ENCODE data around the gene ERGIC1. TPM values are rescaled to one million over a fixed set of nuclear protein-coding genes. Genes with fewer than 3 reads are reported as not detected.

The ERGIC1 gene
- total and polyA plus RNA-seq, 4 experiments from 2014 or later: 10.6 to 51.0 (median 32.3) TPM

DNA sequence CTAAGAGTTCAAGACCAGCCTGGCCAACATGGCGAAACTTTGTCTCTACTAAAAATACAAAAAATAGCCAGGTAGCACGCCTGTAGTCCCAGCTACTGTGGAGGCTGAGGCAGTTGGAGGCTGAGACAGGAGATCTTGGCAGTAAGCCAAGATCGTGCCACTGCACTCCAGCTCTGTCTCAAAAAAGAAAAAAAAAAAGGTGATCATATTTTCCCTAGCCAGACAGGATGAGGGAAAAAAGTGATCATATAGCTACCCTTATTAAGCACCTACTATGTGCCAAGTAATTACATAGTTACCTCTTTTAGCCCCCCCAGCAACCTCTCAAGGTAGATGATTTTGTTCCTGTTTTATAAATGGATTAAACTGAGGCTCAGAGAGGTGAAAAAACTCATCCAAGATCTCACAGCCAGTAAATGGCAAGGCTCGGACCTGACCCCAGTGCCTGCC is 107.0 kb downstream of the ERGIC1 start:
- DNase-seq: no peak
- POLR2A ChIA-PET (ENCODE audit: partially characterized antibody): no interaction called here

DNA sequence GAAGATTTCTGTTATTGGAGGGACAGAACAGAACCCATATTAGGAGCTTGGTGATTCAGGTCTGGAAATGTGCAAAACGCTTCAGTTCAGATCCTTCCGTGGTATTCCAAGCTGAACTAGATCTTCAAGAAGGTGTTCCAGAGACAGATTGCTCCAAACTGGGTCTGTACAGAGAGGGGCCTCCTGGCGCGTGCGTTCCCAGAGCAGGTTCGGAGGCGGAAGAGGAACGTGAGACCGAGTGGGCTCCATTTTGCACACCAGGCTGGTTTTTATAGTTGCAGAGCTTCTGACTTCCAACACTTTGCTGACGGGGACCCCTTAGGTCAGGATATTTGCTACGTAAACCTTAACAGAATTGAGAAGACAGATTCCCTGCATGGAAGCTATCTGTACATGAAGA is 108.5 kb downstream of the ERGIC1 start:
- Mint-ChIP-seq H3K36me3 (peaks cover 14 to 45% of the 10 kb centered on the region in 2 donors), H3K27me3 (no peaks in the 10 kb centered on the region), H3K9me3 (no peaks in the 10 kb centered on the region), H3K27ac (no peak overlapping the region), H3K4me3 (no peak overlapping the region), H3K4me1 (no peaks in the 10 kb centered on the region)
- ChIA-PET CTCF (ENCODE audit: partially characterized antibody) (interaction anchor here (0.6 to 20.5 kb wide), 3 partner anchors 10 to 244 kb away, joined by 3 to 547 read pairs (median 10); no protein-coding TSS in a partner anchor), POLR2A (ENCODE audit: partially characterized antibody) (interaction anchor here (0.8 kb wide), 1 partner anchor 9 kb away, joined by 3 read pairs; no protein-coding TSS in a partner anchor)
- Histone ChIP-seq H3K4me3 (ENCODE audit: low read length in 2 of 2) (no peak overlapping the region), H3K27ac (ENCODE audit: low read depth, low read length) (no peak overlapping the region), H3K9me3 (ENCODE audit: control insufficient read depth in 1 of 2, low read length in 2 of 2) (no peaks in the 10 kb centered on the region), H3K27me3 (ENCODE audit: insufficient read depth, low read length) (no peaks in the 10 kb centered on the region), H3K4me1 (ENCODE audit: insufficient read depth, low read length) (no peaks in the 10 kb centered on the region), H3K36me3 (ENCODE audit: insufficient read depth, low read length) (peaks cover 13% of the 10 kb centered on the region)
- no peak for DNase-seq
- intact Hi-C loops (cut with micrococcal nuclease): no loop called here

More for the DNA sequence above, 107.0 kb downstream of the ERGIC1 start:
- Mint-ChIP-seq H3K4me3 (no peak overlapping the region), H3K27me3 (no peaks in the 10 kb centered on the region), H3K36me3 (peaks cover 19 to 49% of the 10 kb centered on the region in 2 donors), H3K27ac (no peak overlapping the region), H3K4me1 (no peaks in the 10 kb centered on the region), H3K9me3 (no peaks in the 10 kb centered on the region)
- CTCF ChIA-PET (ENCODE audit: partially characterized antibody): interaction anchor here (0.7 to 20.5 kb wide), 3 partner anchors 174 to 242 kb away, joined by 3 to 547 read pairs (median 10); no protein-coding TSS in a partner anchor
- Histone ChIP-seq H3K9me3 (ENCODE audit: control insufficient read depth in 1 of 2, low read length in 2 of 2) (no peaks in the 10 kb centered on the region), H3K27me3 (ENCODE audit: insufficient read depth, low read length) (no peaks in the 10 kb centered on the region), H3K4me1 (ENCODE audit: insufficient read depth, low read length) (no peaks in the 10 kb centered on the region), H3K27ac (ENCODE audit: low read depth, low read length) (no peak overlapping the region), H3K36me3 (ENCODE audit: insufficient read depth, low read length) (peaks cover 19% of the 10 kb centered on the region), H3K4me3 (ENCODE audit: low read length in 2 of 2) (no peak overlapping the region)
- intact Hi-C loops (cut with micrococcal nuclease): no loop called here

DNA sequence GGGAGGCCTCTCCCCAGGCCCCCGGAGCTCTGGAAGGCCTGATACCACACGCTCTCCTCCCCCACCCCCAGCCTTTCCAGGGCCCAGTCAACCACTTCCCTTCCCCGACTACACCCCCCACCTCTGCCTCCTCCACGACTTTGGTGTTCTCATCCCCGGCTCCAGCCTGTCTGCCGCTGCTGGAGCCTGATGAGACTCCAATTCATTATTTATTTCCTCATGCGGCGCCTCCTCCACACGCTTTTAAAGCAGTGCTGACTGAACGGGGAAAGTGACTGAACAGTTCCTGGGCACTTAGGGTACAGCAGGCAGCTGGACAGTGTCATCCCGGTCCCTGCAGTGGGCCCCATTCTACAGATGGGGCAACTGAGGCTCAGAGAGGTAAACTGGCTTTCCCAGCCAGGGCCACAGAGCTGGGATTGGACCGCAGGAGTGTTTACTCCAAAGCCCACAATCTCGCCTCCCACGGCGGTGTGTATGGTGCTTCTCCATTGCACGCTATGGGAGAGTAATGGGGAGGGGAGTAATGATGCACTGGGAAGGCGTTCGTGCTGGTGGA is 109.3 kb downstream of the ERGIC1 start:
- intact Hi-C loops (cut with micrococcal nuclease): no loop called here
- no peaks in the 10 kb centered on the region for H3K4me1 Mint-ChIP-seq
- Histone ChIP-seq H3K27ac (ENCODE audit: low read depth, low read length) (no peak overlapping the region), H3K4me1 (ENCODE audit: insufficient read depth, low read length) (no peaks in the 10 kb centered on the region), H3K27me3 (ENCODE audit: insufficient read depth, low read length) (no peaks in the 10 kb centered on the region), H3K36me3 (ENCODE audit: insufficient read depth, low read length) (peaks cover 13% of the 10 kb centered on the region), H3K4me3 (ENCODE audit: low read length in 2 of 2) (no peak overlapping the region), H3K9me3 (ENCODE audit: control insufficient read depth in 1 of 2, low read length in 2 of 2) (no peaks in the 10 kb centered on the region)
- ChIA-PET POLR2A (ENCODE audit: partially characterized antibody) (no interaction called here), CTCF (ENCODE audit: partially characterized antibody) (interaction anchor here (0.6 kb wide), 1 partner anchor 11 kb away, joined by 3 read pairs; no protein-coding TSS in a partner anchor)
- DNase-seq: peak in 1 of 5 donors; percentile 24
- H3K27ac Mint-ChIP-seq: peak overlapping the region in 1 of 7 donors; percentile 12
- H3K9me3 Mint-ChIP-seq: no peaks in the 10 kb centered on the region
- no peak overlapping the region for H3K4me3 Mint-ChIP-seq
- H3K27me3 Mint-ChIP-seq: no peaks in the 10 kb centered on the region
- H3K36me3 Mint-ChIP-seq: peaks cover 21 to 47% of the 10 kb centered on the region in 2 donors

DNA sequence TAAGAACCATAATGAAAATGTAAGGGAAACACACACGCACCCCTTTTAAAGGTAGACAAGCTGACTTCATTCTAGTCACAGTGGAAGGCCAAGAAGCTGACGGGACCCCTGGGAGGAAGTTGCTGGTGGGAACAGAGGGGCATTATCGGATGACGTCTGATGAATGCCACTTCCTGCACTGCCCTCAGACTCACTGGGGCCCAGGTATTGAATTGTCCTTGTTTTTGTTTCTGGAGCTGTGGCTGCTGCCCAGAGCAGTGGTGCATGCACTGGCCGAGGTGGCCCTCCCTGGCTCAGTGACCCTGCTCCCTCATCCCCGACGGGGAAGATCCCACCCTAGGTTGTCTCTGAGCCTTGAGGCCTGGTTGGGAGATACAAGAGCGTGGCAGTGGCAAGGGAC is 109.9 kb downstream of the ERGIC1 start:
- Histone ChIP-seq H3K27me3 (ENCODE audit: insufficient read depth, low read length) (no peaks in the 10 kb centered on the region), H3K4me3 (ENCODE audit: low read length in 2 of 2) (no peak overlapping the region), H3K4me1 (ENCODE audit: insufficient read depth, low read length) (no peaks in the 10 kb centered on the region), H3K36me3 (ENCODE audit: insufficient read depth, low read length) (peaks cover 13% of the 10 kb centered on the region), H3K27ac (ENCODE audit: low read depth, low read length) (no peak overlapping the region), H3K9me3 (ENCODE audit: control insufficient read depth in 1 of 2, low read length in 2 of 2) (no peaks in the 10 kb centered on the region)
- H3K9me3 Mint-ChIP-seq: no peaks in the 10 kb centered on the region
- peak overlapping the region in 1 of 7 donors; percentile 30 for H3K27ac Mint-ChIP-seq
- intact Hi-C loops (cut with micrococcal nuclease): no loop called here
- H3K36me3 Mint-ChIP-seq: peaks cover 21 to 48% of the 10 kb centered on the region in 2 donors
- no peak for DNase-seq
- H3K4me3 Mint-ChIP-seq: no peak overlapping the region
- POLR2A ChIA-PET (ENCODE audit: partially characterized antibody): no interaction called here
- no peaks in the 10 kb centered on the region for H3K4me1 Mint-ChIP-seq
- CTCF ChIA-PET (ENCODE audit: partially characterized antibody): interaction anchor here (1.6 kb wide), 1 partner anchor 12 kb away, joined by 4 read pairs; no protein-coding TSS in a partner anchor
- no peaks in the 10 kb centered on the region for H3K27me3 Mint-ChIP-seq

DNA sequence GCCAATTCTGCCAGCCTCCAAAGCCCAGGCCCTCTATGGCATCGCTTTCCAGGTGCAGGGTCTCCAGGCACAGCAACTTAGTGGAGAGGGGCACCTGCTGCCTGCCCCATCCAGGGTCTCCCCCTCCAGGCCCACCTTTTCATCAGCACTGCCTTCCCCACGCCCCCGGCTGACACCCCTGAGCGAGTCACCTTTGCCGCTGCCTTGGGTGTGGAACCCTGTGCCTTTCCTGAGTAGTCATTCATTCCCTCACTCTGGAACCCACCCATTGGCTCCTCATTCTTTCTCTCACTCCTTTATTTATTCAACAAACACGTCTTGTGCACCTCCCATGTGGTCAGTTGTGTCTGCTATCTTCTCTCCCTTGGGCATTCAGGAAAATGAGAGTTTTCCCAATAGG is 110.7 kb downstream of the ERGIC1 start:
- intact Hi-C loops (cut with micrococcal nuclease): no loop called here
- Histone ChIP-seq H3K4me3 (ENCODE audit: low read length in 2 of 2) (no peak overlapping the region), H3K27ac (ENCODE audit: low read depth, low read length) (no peak overlapping the region), H3K9me3 (ENCODE audit: control insufficient read depth in 1 of 2, low read length in 2 of 2) (no peaks in the 10 kb centered on the region), H3K4me1 (ENCODE audit: insufficient read depth, low read length) (no peaks in the 10 kb centered on the region), H3K27me3 (ENCODE audit: insufficient read depth, low read length) (no peaks in the 10 kb centered on the region), H3K36me3 (ENCODE audit: insufficient read depth, low read length) (peaks cover 13% of the 10 kb centered on the region)
- peak overlapping the region in 1 of 7 donors; percentile 47 for H3K27ac Mint-ChIP-seq
- H3K9me3 Mint-ChIP-seq: no peaks in the 10 kb centered on the region
- no peaks in the 10 kb centered on the region for H3K27me3 Mint-ChIP-seq
- no peak for DNase-seq
- POLR2A ChIA-PET (ENCODE audit: partially characterized antibody): no interaction called here
- H3K36me3 Mint-ChIP-seq: peaks cover 21 to 46% of the 10 kb centered on the region in 2 donors
- no peaks in the 10 kb centered on the region for H3K4me1 Mint-ChIP-seq
- no peak overlapping the region for H3K4me3 Mint-ChIP-seq
- CTCF ChIA-PET (ENCODE audit: partially characterized antibody): interaction anchor here (1.3 to 1.6 kb wide), 2 partner anchors 12 to 232 kb away, joined by 4 to 5 read pairs; no protein-coding TSS in a partner anchor

DNA sequence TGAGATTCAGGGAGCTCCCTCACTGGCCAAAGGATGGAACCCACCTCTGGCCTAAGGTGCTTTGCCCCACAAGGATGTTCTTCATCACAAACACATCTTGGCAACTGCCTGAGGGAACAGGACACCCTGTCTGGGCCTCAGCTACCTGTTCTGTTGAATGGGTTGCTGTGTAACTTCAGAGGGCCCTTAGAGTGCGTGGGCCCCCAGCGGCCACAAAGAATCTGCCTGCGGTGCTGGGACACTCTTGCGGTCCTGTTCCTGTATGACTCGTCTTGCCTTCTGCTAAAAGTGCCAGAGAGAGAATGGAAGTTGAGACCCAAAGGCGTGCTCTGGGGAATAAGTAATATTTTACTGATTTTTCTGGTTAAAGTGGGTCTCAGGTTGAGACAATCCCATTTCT is 111.1 kb downstream of the ERGIC1 start:
- CTCF ChIA-PET (ENCODE audit: partially characterized antibody): interaction anchor here (1.3 to 1.6 kb wide), 2 partner anchors 13 to 232 kb away, joined by 4 to 5 read pairs; no protein-coding TSS in a partner anchor

DNA sequence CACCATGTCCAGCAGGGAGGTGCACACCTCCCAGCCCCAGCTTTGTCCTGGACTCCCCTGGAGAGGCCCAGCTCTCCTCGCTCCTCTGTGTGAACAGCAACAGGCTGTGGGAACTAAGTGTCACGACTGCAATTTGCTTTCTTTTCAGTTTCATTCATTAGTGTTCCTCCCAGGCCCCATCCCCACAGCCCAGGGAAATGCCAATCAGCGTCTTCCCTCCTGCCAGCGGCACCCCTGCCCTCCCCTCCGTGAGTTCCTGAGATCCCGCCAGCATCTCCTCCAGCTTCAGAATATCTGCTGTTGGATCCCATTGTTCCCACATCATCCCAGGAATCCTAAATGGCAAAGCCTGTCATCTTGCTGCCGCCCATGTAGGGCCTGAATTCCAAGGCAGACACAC is 112.1 kb downstream of the ERGIC1 start:
- intact Hi-C loops (cut with micrococcal nuclease): no loop called here
- Histone ChIP-seq H3K4me1 (ENCODE audit: insufficient read depth, low read length) (no peaks in the 10 kb centered on the region), H3K4me3 (ENCODE audit: low read length in 2 of 2) (no peak overlapping the region), H3K36me3 (ENCODE audit: insufficient read depth, low read length) (peaks cover 4% of the 10 kb centered on the region), H3K9me3 (ENCODE audit: control insufficient read depth in 1 of 2, low read length in 2 of 2) (no peaks in the 10 kb centered on the region), H3K27ac (ENCODE audit: low read depth, low read length) (no peak overlapping the region), H3K27me3 (ENCODE audit: insufficient read depth, low read length) (no peaks in the 10 kb centered on the region)
- no peak for DNase-seq
- peak overlapping the region in 1 of 7 donors; percentile 41 for H3K27ac Mint-ChIP-seq
- no peaks in the 10 kb centered on the region for H3K27me3 Mint-ChIP-seq
- CTCF ChIA-PET (ENCODE audit: partially characterized antibody): no interaction called here
- no peak overlapping the region for H3K4me3 Mint-ChIP-seq
- peaks cover 23 to 44% of the 10 kb centered on the region in 2 donors for H3K36me3 Mint-ChIP-seq
- H3K9me3 Mint-ChIP-seq: no peaks in the 10 kb centered on the region
- no peaks in the 10 kb centered on the region for H3K4me1 Mint-ChIP-seq
- POLR2A ChIA-PET (ENCODE audit: partially characterized antibody): no interaction called here

More for the DNA sequence above, 111.1 kb downstream of the ERGIC1 start:
- Histone ChIP-seq H3K27ac (ENCODE audit: low read depth, low read length) (no peak overlapping the region), H3K27me3 (ENCODE audit: insufficient read depth, low read length) (no peaks in the 10 kb centered on the region), H3K9me3 (ENCODE audit: control insufficient read depth in 1 of 2, low read length in 2 of 2) (no peaks in the 10 kb centered on the region), H3K4me3 (ENCODE audit: low read length in 2 of 2) (no peak overlapping the region), H3K36me3 (ENCODE audit: insufficient read depth, low read length) (peaks cover 10% of the 10 kb centered on the region), H3K4me1 (ENCODE audit: insufficient read depth, low read length) (no peaks in the 10 kb centered on the region)
- DNase-seq: no peak
- H3K4me3 Mint-ChIP-seq: no peak overlapping the region
- no peaks in the 10 kb centered on the region for H3K9me3 Mint-ChIP-seq
- POLR2A ChIA-PET (ENCODE audit: partially characterized antibody): no interaction called here
- peak overlapping the region in 1 of 7 donors; percentile 84 for H3K27ac Mint-ChIP-seq
- no peaks in the 10 kb centered on the region for H3K27me3 Mint-ChIP-seq
- intact Hi-C loops (cut with micrococcal nuclease): no loop called here
- no peaks in the 10 kb centered on the region for H3K4me1 Mint-ChIP-seq
- peaks cover 21 to 42% of the 10 kb centered on the region in 2 donors for H3K36me3 Mint-ChIP-seq

Measured in CD4-positive, alpha-beta memory T cell (primary cell).